Measurements from ENCODE around the gene PSG5.
"Not testable (repeated sequence)": the region's sequence is repeated elsewhere in the genome, so short reads cannot be mapped to it uniquely, and the experiment has no call there.

The PSG5 gene

DNA sequence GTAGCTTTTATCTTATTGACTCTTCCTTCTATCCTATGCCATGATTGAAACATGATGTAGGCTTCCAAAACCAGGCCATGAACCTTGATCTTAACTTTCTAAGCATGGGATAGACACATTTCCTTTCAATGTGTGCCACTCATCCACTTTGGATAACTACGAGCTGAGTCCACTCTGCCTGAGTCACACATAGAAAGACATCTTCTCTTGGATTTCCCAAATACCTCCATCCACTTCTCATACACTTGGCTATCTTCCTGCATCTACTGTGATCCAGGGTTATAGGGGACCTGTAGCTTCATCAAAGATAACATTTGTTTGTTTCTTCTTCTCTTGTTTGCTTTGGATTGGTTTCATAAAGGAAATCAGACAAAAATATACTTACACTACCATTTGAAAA lies 44.6 kb downstream of the PSG5 start:
- not testable (repeated sequence) for H3K27ac ChIP-seq (ENCODE audit: low read depth, low read length); H3K9ac ChIP-seq (ENCODE audit: low read depth in 1 of 2, low read length in 2 of 2); H3K27me3 ChIP-seq (ENCODE audit: control insufficient read depth in 1 of 2, insufficient read depth in 2 of 2, low read length in 2 of 2); H3K36me3 ChIP-seq (ENCODE audit: control insufficient read depth in 1 of 2, insufficient read depth in 2 of 2, low read length in 2 of 2); H3K4me3 ChIP-seq (ENCODE audit: low read depth in 1 of 2, low read length in 2 of 2); H3K9me3 ChIP-seq (ENCODE audit: control insufficient read depth in 1 of 2, low read length in 2 of 2); H3K4me1 ChIP-seq (ENCODE audit: control insufficient read depth in 1 of 2, insufficient read depth in 2 of 2, low read length in 2 of 2)

DNA sequence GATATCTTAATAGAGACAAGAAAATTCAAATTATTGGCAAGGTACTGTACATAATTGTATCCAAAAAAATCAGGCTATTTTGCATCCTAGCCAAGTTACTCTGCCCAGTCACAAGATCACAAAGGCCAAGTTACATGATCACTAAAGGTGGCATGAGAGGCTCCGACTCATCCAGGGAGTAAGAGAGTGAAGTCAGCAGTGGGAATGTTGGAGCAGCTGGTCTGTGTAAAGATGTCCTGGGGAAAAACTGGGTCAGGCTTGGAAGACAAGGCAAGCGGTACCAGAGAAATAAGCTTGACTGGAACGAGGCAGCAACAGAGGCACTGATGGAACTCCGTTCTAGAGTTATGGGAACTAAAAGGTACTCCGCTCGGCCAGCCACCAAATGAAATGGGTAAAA lies 53.6 kb downstream of the PSG5 start:
- H3K36me3 ChIP-seq (ENCODE audit: control insufficient read depth in 1 of 2, insufficient read depth in 2 of 2, low read length in 2 of 2): no peaks in the 10 kb centered on the region
- H3K9ac ChIP-seq (ENCODE audit: low read depth in 1 of 2, low read length in 2 of 2): no peak overlapping the region
- H3K9me3 ChIP-seq (ENCODE audit: control insufficient read depth in 1 of 2, low read length in 2 of 2): peaks cover 3 to 5% of the 10 kb centered on the region in 2 donors
- no peaks in the 10 kb centered on the region for H3K27me3 ChIP-seq (ENCODE audit: control insufficient read depth in 1 of 2, insufficient read depth in 2 of 2, low read length in 2 of 2)
- no peak overlapping the region for H3K27ac ChIP-seq (ENCODE audit: low read depth, low read length)
- H3K4me3 ChIP-seq (ENCODE audit: low read depth in 1 of 2, low read length in 2 of 2): no peak overlapping the region
- H3K4me1 ChIP-seq (ENCODE audit: control insufficient read depth in 1 of 2, insufficient read depth in 2 of 2, low read length in 2 of 2): no peaks in the 10 kb centered on the region

DNA sequence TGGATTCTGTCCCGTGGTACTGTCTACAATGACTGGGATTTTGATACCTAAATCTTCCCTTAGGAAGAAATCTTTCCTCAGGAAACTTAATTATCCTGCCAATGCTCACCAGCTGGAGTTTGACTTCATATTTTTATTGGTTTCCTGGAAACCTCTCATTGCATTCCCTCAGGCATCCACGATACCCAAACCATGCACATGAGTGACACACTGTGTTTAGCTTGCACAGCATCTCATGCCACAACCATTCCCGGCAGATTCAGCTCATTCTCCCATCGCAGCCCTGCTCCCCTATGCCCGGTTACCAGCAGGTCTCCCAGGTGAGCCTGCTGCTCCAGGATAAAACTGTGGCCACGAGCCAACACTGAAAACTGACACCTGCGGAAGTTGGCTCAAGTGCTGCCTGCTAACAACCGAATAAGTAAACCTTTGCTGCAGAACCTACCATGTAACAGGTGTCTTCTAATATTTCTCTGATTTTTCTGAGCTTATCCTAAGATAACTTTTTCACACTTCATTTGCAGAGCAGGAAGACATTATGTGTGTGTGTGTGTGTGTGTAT lies 55.0 kb downstream of the PSG5 start:
- H3K27me3 ChIP-seq (ENCODE audit: control insufficient read depth in 1 of 2, insufficient read depth in 2 of 2, low read length in 2 of 2); H3K9ac ChIP-seq (ENCODE audit: low read depth in 1 of 2, low read length in 2 of 2); H3K36me3 ChIP-seq (ENCODE audit: control insufficient read depth in 1 of 2, insufficient read depth in 2 of 2, low read length in 2 of 2); H3K4me1 ChIP-seq (ENCODE audit: control insufficient read depth in 1 of 2, insufficient read depth in 2 of 2, low read length in 2 of 2); H3K27ac ChIP-seq (ENCODE audit: low read depth, low read length); H3K9me3 ChIP-seq (ENCODE audit: control insufficient read depth in 1 of 2, low read length in 2 of 2); H3K4me3 ChIP-seq (ENCODE audit: low read depth in 1 of 2, low read length in 2 of 2): not testable (repeated sequence)

DNA sequence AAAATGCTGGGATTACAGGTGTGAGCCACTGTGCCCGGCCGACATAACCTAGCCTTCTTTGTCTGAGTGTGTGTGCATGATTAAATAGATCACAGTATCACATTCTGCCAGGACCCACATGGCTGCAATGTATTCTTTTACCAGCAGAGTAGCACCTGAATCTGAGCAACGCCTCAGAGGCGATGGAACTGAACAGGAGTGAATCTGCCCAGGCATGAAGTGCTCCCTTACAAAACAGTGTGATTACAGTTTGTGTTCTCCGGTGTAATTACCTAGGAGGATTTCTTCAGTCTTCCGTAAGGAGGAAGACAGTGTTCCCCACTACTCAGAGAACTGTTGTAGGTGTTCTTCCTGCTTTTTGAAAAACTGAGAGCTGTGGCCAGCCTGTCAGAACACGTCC lies 57.1 kb downstream of the PSG5 start:
- H3K27me3 ChIP-seq (ENCODE audit: control insufficient read depth in 1 of 2, insufficient read depth in 2 of 2, low read length in 2 of 2); H3K4me1 ChIP-seq (ENCODE audit: control insufficient read depth in 1 of 2, insufficient read depth in 2 of 2, low read length in 2 of 2); H3K9me3 ChIP-seq (ENCODE audit: control insufficient read depth in 1 of 2, low read length in 2 of 2); H3K36me3 ChIP-seq (ENCODE audit: control insufficient read depth in 1 of 2, insufficient read depth in 2 of 2, low read length in 2 of 2); H3K4me3 ChIP-seq (ENCODE audit: low read depth in 1 of 2, low read length in 2 of 2); H3K9ac ChIP-seq (ENCODE audit: low read depth in 1 of 2, low read length in 2 of 2); H3K27ac ChIP-seq (ENCODE audit: low read depth, low read length): not testable (repeated sequence)

DNA sequence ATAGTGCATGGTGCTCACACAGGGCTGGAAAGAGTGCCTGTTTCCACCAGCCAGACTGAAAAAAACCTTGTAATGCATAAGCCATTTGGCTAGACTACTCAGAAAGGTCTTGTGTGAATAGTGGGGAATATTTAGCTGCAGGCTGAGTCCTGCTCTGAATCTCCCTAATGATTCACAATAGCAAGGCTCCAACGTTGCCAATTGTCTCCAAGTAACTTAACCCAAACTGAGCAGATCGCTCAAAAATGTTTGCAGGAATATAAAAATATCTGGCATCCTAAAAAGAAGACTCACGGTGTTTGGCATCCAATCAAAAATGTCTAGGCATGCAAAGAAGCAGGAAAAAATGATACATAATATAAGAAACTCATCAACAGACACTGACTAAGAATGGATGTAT lies 59.0 kb downstream of the PSG5 start:
- not testable (repeated sequence) for H3K9me3 ChIP-seq (ENCODE audit: control insufficient read depth in 1 of 2, low read length in 2 of 2); H3K36me3 ChIP-seq (ENCODE audit: control insufficient read depth in 1 of 2, insufficient read depth in 2 of 2, low read length in 2 of 2); H3K9ac ChIP-seq (ENCODE audit: low read depth in 1 of 2, low read length in 2 of 2); H3K27ac ChIP-seq (ENCODE audit: low read depth, low read length); H3K27me3 ChIP-seq (ENCODE audit: control insufficient read depth in 1 of 2, insufficient read depth in 2 of 2, low read length in 2 of 2); H3K4me1 ChIP-seq (ENCODE audit: control insufficient read depth in 1 of 2, insufficient read depth in 2 of 2, low read length in 2 of 2); H3K4me3 ChIP-seq (ENCODE audit: low read depth in 1 of 2, low read length in 2 of 2)

DNA sequence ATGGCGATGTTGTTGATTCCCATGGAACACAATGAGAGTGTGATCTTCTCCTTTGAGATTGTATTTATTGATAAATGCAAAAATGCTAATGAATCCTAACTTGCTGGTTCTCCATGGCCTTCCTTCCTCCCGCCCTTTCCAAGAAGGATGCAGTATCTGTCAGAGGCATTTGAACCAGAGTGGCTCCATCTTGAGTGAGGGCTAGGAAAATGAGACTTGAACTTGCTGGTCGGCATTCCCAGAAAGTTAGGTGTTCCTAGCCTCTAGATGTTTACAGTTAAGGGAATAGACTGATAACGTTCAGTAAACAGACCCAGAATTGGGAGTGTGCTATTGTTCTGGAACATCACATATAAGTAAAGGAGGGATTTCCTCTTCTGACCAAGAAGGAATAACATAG lies 59.6 kb downstream of the PSG5 start:
- Histone ChIP-seq H3K9me3 (ENCODE audit: control insufficient read depth in 1 of 2, low read length in 2 of 2) (peaks cover 5% of the 10 kb centered on the region in 2 donors), H3K4me3 (ENCODE audit: low read depth in 1 of 2, low read length in 2 of 2) (no peak overlapping the region), H3K27ac (ENCODE audit: low read depth, low read length) (no peak overlapping the region), H3K27me3 (ENCODE audit: control insufficient read depth in 1 of 2, insufficient read depth in 2 of 2, low read length in 2 of 2) (no peaks in the 10 kb centered on the region), H3K4me1 (ENCODE audit: control insufficient read depth in 1 of 2, insufficient read depth in 2 of 2, low read length in 2 of 2) (no peaks in the 10 kb centered on the region), H3K9ac (ENCODE audit: low read depth in 1 of 2, low read length in 2 of 2) (no peak overlapping the region), H3K36me3 (ENCODE audit: control insufficient read depth in 1 of 2, insufficient read depth in 2 of 2, low read length in 2 of 2) (no peaks in the 10 kb centered on the region)

DNA sequence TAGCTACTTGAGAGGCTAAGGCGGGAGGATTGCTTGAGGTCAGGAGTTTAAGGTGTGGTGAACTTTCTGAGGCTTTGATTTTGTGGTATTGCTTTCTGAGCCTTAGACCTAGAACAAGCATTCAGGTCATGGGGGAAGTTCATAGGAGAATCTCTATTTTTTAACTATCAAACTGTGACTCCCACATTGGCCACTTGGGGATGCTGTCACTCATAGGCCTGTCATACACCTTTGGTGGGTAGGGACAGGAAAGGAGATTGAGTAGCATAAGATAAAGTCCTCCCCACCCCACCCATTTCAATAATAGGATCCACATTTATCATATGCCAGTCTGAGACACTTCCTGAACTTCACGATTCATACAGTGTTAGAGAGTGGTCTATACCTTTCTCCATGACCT lies 62.0 kb downstream of the PSG5 start:
- Histone ChIP-seq H3K27ac (ENCODE audit: low read depth, low read length) (no peak overlapping the region), H3K9ac (ENCODE audit: low read depth in 1 of 2, low read length in 2 of 2) (no peak overlapping the region), H3K4me1 (ENCODE audit: control insufficient read depth in 1 of 2, insufficient read depth in 2 of 2, low read length in 2 of 2) (no peaks in the 10 kb centered on the region), H3K9me3 (ENCODE audit: control insufficient read depth in 1 of 2, low read length in 2 of 2) (peaks cover 0 to 2% of the 10 kb centered on the region in 2 donors), H3K27me3 (ENCODE audit: control insufficient read depth in 1 of 2, insufficient read depth in 2 of 2, low read length in 2 of 2) (no peaks in the 10 kb centered on the region), H3K36me3 (ENCODE audit: control insufficient read depth in 1 of 2, insufficient read depth in 2 of 2, low read length in 2 of 2) (no peaks in the 10 kb centered on the region), H3K4me3 (ENCODE audit: low read depth in 1 of 2, low read length in 2 of 2) (no peak overlapping the region)

DNA sequence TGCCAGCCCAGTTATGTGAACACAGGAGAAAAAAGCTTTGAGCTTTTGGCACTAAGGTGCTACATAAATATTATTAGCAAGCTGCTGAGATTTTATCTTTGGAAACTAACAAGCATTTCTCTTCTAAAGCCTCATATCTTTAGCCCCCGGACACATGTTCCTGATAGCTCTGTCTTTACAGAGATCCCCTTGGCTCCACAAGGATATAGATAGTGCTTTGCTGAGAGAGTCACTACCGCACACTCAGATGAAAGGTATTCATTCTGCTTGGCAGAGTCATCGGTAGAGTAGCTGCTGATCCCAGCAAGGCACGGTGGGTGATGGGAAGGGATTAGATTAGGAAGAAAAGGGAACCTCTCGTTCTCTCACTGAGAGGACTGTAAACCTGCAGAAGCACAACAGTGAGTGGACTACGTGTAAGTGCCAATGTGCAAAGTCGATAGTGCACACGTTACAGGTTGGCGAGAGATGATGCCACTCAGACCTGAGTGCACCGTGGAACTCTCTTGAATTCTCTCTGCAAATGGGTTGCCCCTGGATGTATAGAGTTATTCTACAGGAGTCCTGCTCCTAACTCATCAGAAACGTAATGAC lies 65.8 kb downstream of the PSG5 start:
- not testable (repeated sequence) for H3K9ac ChIP-seq (ENCODE audit: low read depth in 1 of 2, low read length in 2 of 2); H3K4me3 ChIP-seq (ENCODE audit: low read depth in 1 of 2, low read length in 2 of 2); H3K9me3 ChIP-seq (ENCODE audit: control insufficient read depth in 1 of 2, low read length in 2 of 2)

DNA sequence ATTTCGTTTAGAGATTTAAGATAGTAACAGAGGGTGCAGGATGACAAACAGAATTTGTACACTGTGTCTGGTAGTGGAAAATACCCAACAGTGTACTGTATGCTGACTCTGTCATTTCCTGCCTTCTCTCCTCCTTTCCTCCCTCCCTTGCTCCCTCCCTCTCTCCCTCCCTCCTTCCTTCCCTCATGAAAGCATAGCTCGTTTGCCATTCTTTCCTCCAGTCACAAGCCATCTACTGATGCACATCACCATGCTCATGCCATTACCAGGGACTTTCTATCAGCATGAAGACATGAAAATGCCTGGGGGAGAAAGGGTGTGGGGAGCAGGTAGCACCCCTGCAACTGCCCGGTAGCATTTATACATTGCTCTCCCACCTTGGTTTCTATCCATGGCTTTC lies 66.8 kb downstream of the PSG5 start:
- not testable (repeated sequence) for H3K4me1 ChIP-seq (ENCODE audit: control insufficient read depth in 1 of 2, insufficient read depth in 2 of 2, low read length in 2 of 2); H3K27me3 ChIP-seq (ENCODE audit: control insufficient read depth in 1 of 2, insufficient read depth in 2 of 2, low read length in 2 of 2); H3K9ac ChIP-seq (ENCODE audit: low read depth in 1 of 2, low read length in 2 of 2); H3K9me3 ChIP-seq (ENCODE audit: control insufficient read depth in 1 of 2, low read length in 2 of 2); H3K4me3 ChIP-seq (ENCODE audit: low read depth in 1 of 2, low read length in 2 of 2); H3K27ac ChIP-seq (ENCODE audit: low read depth, low read length); H3K36me3 ChIP-seq (ENCODE audit: control insufficient read depth in 1 of 2, insufficient read depth in 2 of 2, low read length in 2 of 2)

More for the DNA sequence above, 65.8 kb downstream of the PSG5 start:
- not testable (repeated sequence) for H3K36me3 ChIP-seq (ENCODE audit: control insufficient read depth in 1 of 2, insufficient read depth in 2 of 2, low read length in 2 of 2); H3K27ac ChIP-seq (ENCODE audit: low read depth, low read length); H3K27me3 ChIP-seq (ENCODE audit: control insufficient read depth in 1 of 2, insufficient read depth in 2 of 2, low read length in 2 of 2); H3K4me1 ChIP-seq (ENCODE audit: control insufficient read depth in 1 of 2, insufficient read depth in 2 of 2, low read length in 2 of 2)
